ENCODE results near the gene SEC14L2.

SEC14L2 gene

GRCh38 chr22:30426388-30427353 is 29.9 kb downstream of the SEC14L2 start:
- Histone ChIP-seq H3K9ac (ENCODE audit: low read length) (peak overlapping the region; percentile 87), H3K36me3 (replicated peaks; ENCODE audit: low read depth, low read length) (peaks cover 35% of the 10 kb centered on the region), H4K20me1 (ENCODE audit: insufficient read depth, low read length) (0 out of 2 replicates have a peak, but pooled peaks cover 7% of the 10 kb centered on the region), H3K79me2 (ENCODE audit: low read length) (peaks cover 44% of the 10 kb centered on the region), H3K9me3 (ENCODE audit: insufficient read depth, low read length) (no peaks in the 10 kb centered on the region), H2AFZ (ENCODE audit: low read depth, low read length) (peak overlapping the region; percentile 69; the same call in 1 of the 2 replicates), H3K4me1 (ENCODE audit: low read length) (peaks cover 25% of the 10 kb centered on the region), H3K4me3 (ENCODE audit: low read length) (peak overlapping the region; percentile 87), H3K27ac (ENCODE audit: low read length) (peak overlapping the region; percentile 64), H3K4me2 (ENCODE audit: low read length) (peak overlapping the region; percentile 97), H3K27me3 (ENCODE audit: low read depth, low read length) (no peaks in the 10 kb centered on the region)
- TF ChIP-seq CTCF (IDR thresholded peaks at IDR 0.05; ENCODE audit: low read depth, low read length), result peak; percentile 80
- no peak for TF ChIP-seq EZH2phosphoT487 (IDR thresholded peaks at IDR 0.05; ENCODE audit: low read depth)

- Histone ChIP-seq H4K20me1 (ENCODE audit: insufficient read depth, low read length) (0 out of 2 replicates have a peak, but pooled peaks cover 7% of the 10 kb centered on the region), H3K9ac (ENCODE audit: low read length) (no peak overlapping the region), H3K27ac (ENCODE audit: low read length) (no peak overlapping the region), H3K4me2 (ENCODE audit: low read length) (no peak overlapping the region), H3K9me3 (ENCODE audit: insufficient read depth, low read length) (no peaks in the 10 kb centered on the region), H3K36me3 (replicated peaks; ENCODE audit: low read depth, low read length) (peaks cover 25% of the 10 kb centered on the region), H3K27me3 (ENCODE audit: low read depth, low read length) (no peaks in the 10 kb centered on the region), H3K4me3 (ENCODE audit: low read length) (no peak overlapping the region), H2AFZ (ENCODE audit: low read depth, low read length) (no peak overlapping the region), H3K79me2 (ENCODE audit: low read length) (peaks cover 33% of the 10 kb centered on the region), H3K4me1 (ENCODE audit: low read length) (peaks cover 14% of the 10 kb centered on the region)
- TF ChIP-seq CTCF (IDR thresholded peaks at IDR 0.05; ENCODE audit: low read depth, low read length) (no peak), EZH2phosphoT487 (IDR thresholded peaks at IDR 0.05; ENCODE audit: low read depth) (no peak)
Measured at GRCh38 chr22:30427871-30428270, 31.1 kb downstream of the SEC14L2 start.

GRCh38 chr22:30429887-30430286 is 33.1 kb downstream of the SEC14L2 start:
- H3K4me2 ChIP-seq (ENCODE audit: low read length), result no peak overlapping the region
- no peaks in the 10 kb centered on the region for H3K27me3 ChIP-seq (ENCODE audit: low read depth, low read length)
- H3K4me3 ChIP-seq (ENCODE audit: low read length), result no peak overlapping the region
- peaks cover 12% of the 10 kb centered on the region for H3K4me1 ChIP-seq (ENCODE audit: low read length)
- TF ChIP-seq CTCF (IDR thresholded peaks at IDR 0.05; ENCODE audit: low read depth, low read length) (no peak), EZH2phosphoT487 (IDR thresholded peaks at IDR 0.05; ENCODE audit: low read depth) (no peak)
- H3K9me3 ChIP-seq (ENCODE audit: insufficient read depth, low read length), result no peaks in the 10 kb centered on the region
- H4K20me1 ChIP-seq (ENCODE audit: insufficient read depth, low read length), result 0 out of 2 replicates have a peak, but pooled peaks cover 7% of the 10 kb centered on the region
- no peak overlapping the region for H3K9ac ChIP-seq (ENCODE audit: low read length)
- H3K79me2 ChIP-seq (ENCODE audit: low read length), result peaks cover 23% of the 10 kb centered on the region
- H3K36me3 ChIP-seq (replicated peaks; ENCODE audit: low read depth, low read length), result peaks cover 34% of the 10 kb centered on the region
- H3K27ac ChIP-seq (ENCODE audit: low read length), result no peak overlapping the region
- H2AFZ ChIP-seq (ENCODE audit: low read depth, low read length), result no peak overlapping the region

- Histone ChIP-seq H3K9ac (ENCODE audit: low read length) (no peak overlapping the region), H3K79me2 (ENCODE audit: low read length) (peaks cover 13% of the 10 kb centered on the region), H3K4me2 (ENCODE audit: low read length) (no peak overlapping the region), H3K36me3 (replicated peaks; ENCODE audit: low read depth, low read length) (peaks cover 43% of the 10 kb centered on the region), H3K27me3 (ENCODE audit: low read depth, low read length) (no peaks in the 10 kb centered on the region), H4K20me1 (ENCODE audit: insufficient read depth, low read length) (0 out of 2 replicates have a peak, but pooled peaks cover 7% of the 10 kb centered on the region), H3K4me1 (ENCODE audit: low read length) (peaks cover 20% of the 10 kb centered on the region), H2AFZ (ENCODE audit: low read depth, low read length) (no peak overlapping the region), H3K27ac (ENCODE audit: low read length) (no peak overlapping the region), H3K4me3 (ENCODE audit: low read length) (no peak overlapping the region), H3K9me3 (ENCODE audit: insufficient read depth, low read length) (no peaks in the 10 kb centered on the region)
- TF ChIP-seq EZH2phosphoT487 (IDR thresholded peaks at IDR 0.05; ENCODE audit: low read depth) (no peak), CTCF (IDR thresholded peaks at IDR 0.05; ENCODE audit: low read depth, low read length) (peak; percentile 22)
Measured at GRCh38 chr22:30430933-30431332, 34.1 kb downstream of the SEC14L2 start.

All from OCI-LY3 (cell line).